IMR-90 (cell line): ENCODE results near the gene SEMA3E.

ENCODE experiments used
- POLR2A ChIP-seq: IDR thresholded peaks from 2 replicates; pipeline ENCODE4 v1.6.1; 2012; ENCODE audit warnings: mild to moderate bottlenecking, low read depth, low read length
- RAD21 ChIP-seq: IDR thresholded peaks from 2 replicates; pipeline ENCODE4 v1.6.1; 2012; ENCODE audit warnings: low read length, improper control_type of control experiment
- SMC3 ChIP-seq: fragments of 150-350 bp; IDR thresholded peaks from 2 replicates; pipeline ENCODE4 v1.6.1; 2016; ENCODE audit warnings: low read depth, mild to moderate bottlenecking, antibody characterized with exemption, low read length, moderate library complexity

GRCh38 chr7:83648464-83649241, at the start of gene SEMA3E:
- no peak for TF ChIP-seq SMC3
- TF ChIP-seq RAD21 = no peak
- no peak for TF ChIP-seq POLR2A
